Pancreas (tissue), 10 donors: ENCODE data around the gene PRDM1. TPM values are rescaled to one million over a fixed set of nuclear protein-coding genes. Genes with fewer than 3 reads are reported as not detected.

ENCODE experiments used
- ATAC-seq, 4 donors: fragments of 200-7000 bp; cut with Tn5 transposase; one replicate each; pipeline versions ENCODE4 v1.8.0 to v1.9.1; 2020; ENCODE audit warnings: mild to moderate bottlenecking in 4 of 4, moderate library complexity in 4 of 4
- DNase-seq, 6 donors: peaks; one replicate each; pipeline ENCODE4 v3.0.0-alpha.2; 2020
- FAIRE-seq: peaks from 2 replicates; lab custom pipeline; 2012; peaks lifted over from hg19 to GRCh38; lab: Jason Lieb, UNC
- H3K27ac ChIP-seq, 4 donors: fragments of 200-600 bp; sonication (generic); 1 replicate in 3 of 4; 2 replicates in 1 of 4; pipeline versions ENCODE4 v1.5.0 to v1.8.0; 2020
- H3K27me3 ChIP-seq, 4 donors: fragments of 200-600 bp; one replicate each; pipeline ENCODE4 v1.8.0; 2021
- H3K36me3 ChIP-seq, 3 donors: fragments of 200-600 bp; sonication (generic) in 1 of 3; one replicate each; pipeline versions ENCODE4 v1.5.0 to v1.8.0; 2020 to 2021
- H3K4me1 ChIP-seq, 3 donors: fragments of 200-600 bp; one replicate each; pipeline ENCODE4 v1.8.0; 2021
- H3K4me3 ChIP-seq, 4 donors: fragments of 200-600 bp; sonication (generic) in 2 of 4; one replicate each; pipeline versions ENCODE4 v1.5.0 to v1.8.0; 2020 to 2021
- H3K9me3 ChIP-seq, 4 donors: fragments of 200-600 bp; one replicate each; pipeline ENCODE4 v1.8.0; 2021
- WGBS, 2 donors: extraction: QIAGEN DNeasy Blood & Tissue Kit; methylation state at CpG; one replicate each; pipeline ENCODE4 v1.1.7; 2013; 5-methylcytosine and 5-hydroxymethylcytosine counted together
- intact Hi-C, 3 donors: fragments of 100-400 bp; cut with DNase I; formaldehyde crosslinking; loops; one replicate each; pipeline versions ENCODE4 v1.11.1 to v1.14.2; 2022
- polyA plus RNA-seq, 2 donors: library from polyadenylated mRNA; stranded (reverse); fragments of 200-250 nt; gene quantifications; one replicate each; pipeline ENCODE4 v1.2.3, GENCODE V29; 2013
- total RNA-seq, 6 donors: library from RNA; stranded (reverse); fragmentation: NEBNext Ultra II Directional in 4 of 6; extraction: Animal tissue kit (Norgen Biotek cat#: 25700) in 4 of 6; gene quantifications; one replicate each; pipeline versions ENCODE4 v1.2.1 to v1.2.4, GENCODE V29; 2021 to 2023
- TF ChIP-seq, protein P1 (sequence below), 4 donors: fragments of 200-600 bp; sonication (generic) in 3 of 4; IDR thresholded peaks; one replicate each; pipeline versions ENCODE4 v1.5.0 to v1.8.0; 2021; ENCODE audit warnings: antibody characterized with exemption in 4 of 4
- donor health status: healthy with polysubstance abuse.
- donor health status: DM: no; HTN: no; CAD: no; lungs with moderate emphysema.
- donor health status: DM: no; HTN: no; CAD: no.
- donor health status: control.
- donor health status: control.
- donor health status: Bipolar disorder and iron deficiency.
- donor health status: DM: yes; HTN: yes; CAD: no.
- donor health status: DM: no; HTN: no; CAD: no.
- donor health status: DM: no; HTN: no; CAD: no.
- donor health status: DM: yes; HTN: yes; CAD: no.

The PRDM1 gene
- total and polyA plus RNA-seq, 8 donors: 0.30 to 5.5 (median 0.96) TPM

DNA sequence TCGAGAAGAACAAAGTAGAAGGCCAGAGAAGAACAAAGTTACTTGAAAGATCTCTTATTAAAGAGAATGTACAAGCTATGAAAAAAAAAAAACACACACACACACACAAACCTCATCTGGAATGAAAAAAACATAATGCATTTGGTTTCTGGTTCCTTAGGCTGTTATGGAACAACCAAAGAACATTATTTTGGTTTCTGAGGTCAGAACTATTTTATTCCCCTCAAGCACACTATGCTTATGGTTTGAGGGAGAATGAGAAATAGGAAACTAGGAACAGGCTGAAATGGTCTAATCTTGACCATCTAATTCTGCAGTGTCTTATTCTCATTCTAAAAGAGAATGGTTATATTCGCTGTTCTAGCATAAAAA, 8.8 kb downstream of the PRDM1 start:
- DNase-seq (no peak), ATAC-seq (no peak), FAIRE-seq (no peak)
- no peak overlapping the region for H3K27ac ChIP-seq
- H3K27me3 ChIP-seq: no peaks in the 10 kb centered on the region
- 87 to 96% methylated on average over 2 of the region's 2 CpGs for WGBS, 2 donors
- TF ChIP-seq, protein P1, sequence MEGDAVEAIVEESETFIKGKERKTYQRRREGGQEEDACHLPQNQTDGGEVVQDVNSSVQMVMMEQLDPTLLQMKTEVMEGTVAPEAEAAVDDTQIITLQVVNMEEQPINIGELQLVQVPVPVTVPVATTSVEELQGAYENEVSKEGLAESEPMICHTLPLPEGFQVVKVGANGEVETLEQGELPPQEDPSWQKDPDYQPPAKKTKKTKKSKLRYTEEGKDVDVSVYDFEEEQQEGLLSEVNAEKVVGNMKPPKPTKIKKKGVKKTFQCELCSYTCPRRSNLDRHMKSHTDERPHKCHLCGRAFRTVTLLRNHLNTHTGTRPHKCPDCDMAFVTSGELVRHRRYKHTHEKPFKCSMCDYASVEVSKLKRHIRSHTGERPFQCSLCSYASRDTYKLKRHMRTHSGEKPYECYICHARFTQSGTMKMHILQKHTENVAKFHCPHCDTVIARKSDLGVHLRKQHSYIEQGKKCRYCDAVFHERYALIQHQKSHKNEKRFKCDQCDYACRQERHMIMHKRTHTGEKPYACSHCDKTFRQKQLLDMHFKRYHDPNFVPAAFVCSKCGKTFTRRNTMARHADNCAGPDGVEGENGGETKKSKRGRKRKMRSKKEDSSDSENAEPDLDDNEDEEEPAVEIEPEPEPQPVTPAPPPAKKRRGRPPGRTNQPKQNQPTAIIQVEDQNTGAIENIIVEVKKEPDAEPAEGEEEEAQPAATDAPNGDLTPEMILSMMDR (IDR thresholded peaks at IDR 0.05): no peak
- H3K4me1 ChIP-seq: no peaks in the 10 kb centered on the region
- H3K36me3 ChIP-seq: no peaks in the 10 kb centered on the region
- H3K4me3 ChIP-seq: no peak overlapping the region
- H3K9me3 ChIP-seq: no peaks in the 10 kb centered on the region
- intact Hi-C loops: no loop called here

DNA sequence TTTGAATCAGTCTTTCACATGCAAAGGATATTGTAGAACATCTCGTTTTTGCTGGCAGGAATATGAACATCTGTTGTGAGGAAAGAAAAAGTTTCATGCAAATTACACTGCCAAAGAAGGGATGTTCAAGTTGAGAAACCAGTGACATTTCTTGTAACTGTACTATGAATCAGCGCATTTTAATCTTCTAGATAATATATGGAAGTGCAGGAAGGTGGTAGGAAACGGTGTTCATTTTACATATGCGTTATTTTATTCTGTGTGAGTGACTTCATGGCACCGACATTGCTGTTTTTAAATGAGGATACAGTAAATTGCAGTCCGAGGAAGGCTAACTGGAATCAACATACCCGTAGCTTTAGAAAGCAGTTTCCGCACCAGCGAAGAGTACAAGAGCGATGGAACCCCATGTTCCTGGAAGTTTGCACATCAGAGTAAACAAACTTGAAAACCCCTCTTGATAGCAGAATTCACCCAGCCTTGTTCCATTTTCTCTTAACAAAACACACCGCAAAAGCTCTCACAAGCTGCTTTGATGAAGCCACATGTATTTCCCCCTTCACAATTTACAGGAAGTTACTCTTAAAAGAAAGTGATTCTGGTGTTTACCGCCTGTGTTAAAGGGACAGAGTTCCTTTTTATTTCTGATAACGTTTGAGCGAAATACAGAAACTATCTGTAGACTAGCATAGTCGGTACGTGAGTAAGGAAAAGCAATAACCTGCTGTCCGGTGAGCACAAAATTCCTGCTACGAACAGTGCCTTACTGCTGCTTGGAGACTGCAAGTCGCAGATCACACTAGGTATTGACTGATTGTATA, 11.5 kb downstream of the PRDM1 start:
- peak; percentile 44 to 77 (median 70) for ATAC-seq
- H3K4me3 ChIP-seq: peak overlapping the region in 3 of 4 donors; percentile 6 to 49 (median 33)
- no peaks in the 10 kb centered on the region for H3K27me3 ChIP-seq
- H3K27ac ChIP-seq: peak overlapping the region in 2 of 4 donors; percentile 36 to 48
- FAIRE-seq: no peak
- DNase-seq: no peak
- intact Hi-C loops: no loop called here
- WGBS, 2 donors: 20 to 35% methylated on average over 19 of the region's 19 CpGs
- no peaks in the 10 kb centered on the region for H3K9me3 ChIP-seq
- no peaks in the 10 kb centered on the region for H3K36me3 ChIP-seq
- no peaks in the 10 kb centered on the region for H3K4me1 ChIP-seq
- TF ChIP-seq, protein P1 (IDR thresholded peaks at IDR 0.05): no peak

DNA sequence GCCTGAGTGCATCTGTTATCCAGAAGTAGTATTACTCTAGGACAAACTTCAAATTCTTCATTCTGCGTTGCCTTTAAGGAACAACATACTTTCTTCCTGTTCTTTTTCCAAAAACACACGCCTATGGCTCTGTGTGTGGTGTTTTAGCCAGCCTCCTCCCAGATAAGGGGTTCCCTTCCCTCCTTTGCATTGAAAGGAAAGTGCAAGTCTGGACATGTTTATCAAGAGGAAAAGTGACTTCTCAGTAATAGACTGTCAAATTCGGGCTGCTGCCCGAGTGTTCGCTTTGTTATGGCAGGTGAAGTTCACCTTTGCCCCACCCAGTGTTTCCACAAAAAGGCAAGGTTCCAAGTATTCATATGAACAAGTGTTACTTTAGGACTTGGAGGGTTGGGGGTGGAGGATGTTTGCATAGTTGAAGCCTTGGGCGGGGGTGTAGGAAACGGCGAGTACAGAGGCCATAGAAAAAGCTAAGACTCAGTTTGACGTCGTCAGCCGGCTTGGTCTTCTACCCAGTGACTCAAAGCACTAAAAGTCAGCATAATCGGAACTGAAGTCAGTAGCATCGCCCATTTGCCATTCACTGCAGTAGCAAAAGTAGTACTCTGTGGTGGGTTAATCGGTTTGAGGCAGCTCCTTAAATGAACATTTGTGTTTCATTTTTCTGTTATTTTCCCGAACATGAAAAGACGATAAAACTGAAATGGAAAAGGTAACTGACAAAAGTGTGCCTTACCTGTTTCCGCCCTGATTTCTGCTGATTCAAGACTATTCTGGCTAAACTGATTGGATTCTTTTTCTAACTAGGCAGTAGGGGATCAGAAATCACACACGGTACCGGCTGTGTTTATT, 12.5 kb downstream of the PRDM1 start:
- peak; percentile 71 to 84 (median 78) for ATAC-seq
- H3K4me1 ChIP-seq: no peaks in the 10 kb centered on the region

DNA sequence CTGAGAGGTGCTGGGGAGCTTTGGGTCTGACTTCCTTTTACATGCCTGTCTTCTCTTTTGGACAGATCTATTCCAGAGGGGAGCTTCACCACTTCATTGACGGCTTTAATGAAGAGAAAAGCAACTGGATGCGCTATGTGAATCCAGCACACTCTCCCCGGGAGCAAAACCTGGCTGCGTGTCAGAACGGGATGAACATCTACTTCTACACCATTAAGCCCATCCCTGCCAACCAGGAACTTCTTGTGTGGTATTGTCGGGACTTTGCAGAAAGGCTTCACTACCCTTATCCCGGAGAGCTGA, 13.1 kb downstream of the PRDM1 start:
- Histone ChIP-seq H3K4me1 (no peaks in the 10 kb centered on the region), H3K4me3 (peak overlapping the region in 2 of 4 donors; percentile 33 to 49), H3K36me3 (no peaks in the 10 kb centered on the region), H3K9me3 (no peaks in the 10 kb centered on the region), H3K27ac (no peak overlapping the region), H3K27me3 (no peaks in the 10 kb centered on the region)
- 62 to 70% methylated on average over 7 of the region's 7 CpGs for WGBS, 2 donors
- ATAC-seq (peak in 1 of 4 donors; percentile 8), DNase-seq (no peak), FAIRE-seq (no peak)
- intact Hi-C loops: no loop called here
- TF ChIP-seq, protein P1 (IDR thresholded peaks at IDR 0.05): no peak

More for the DNA sequence above, 12.5 kb downstream of the PRDM1 start:
- Histone ChIP-seq H3K9me3 (no peaks in the 10 kb centered on the region), H3K27ac (peak overlapping the region in 1 of 4 donors; percentile 48), H3K27me3 (no peaks in the 10 kb centered on the region), H3K4me3 (peak overlapping the region in 3 of 4 donors; percentile 6 to 49 (median 33)), H3K36me3 (no peaks in the 10 kb centered on the region)
- intact Hi-C loops: no loop called here
- FAIRE-seq: no peak
- DNase-seq: peak in 3 of 6 donors; percentile 33 to 42 (median 37)
- 31 to 32% methylated on average over 19 of the region's 19 CpGs for WGBS, 2 donors
- TF ChIP-seq, protein P1 (IDR thresholded peaks at IDR 0.05): no peak
